OCI-LY3 (cell line): ENCODE data around the gene XRCC4.

Experiments
- EZH2phosphoT487 ChIP-seq: fragments of 200-600 bp; shearing (Covaris generic); IDR thresholded peaks from 2 replicates; pipeline ENCODE4 v1.6.1; 2018; ENCODE audit warnings: antibody characterized with exemption, mixed run types, low read depth
- TF ChIP-seq, protein P1 (sequence below): fragments of 200-600, 300-600 bp; sonication (generic); IDR thresholded peaks from 2 replicates; pipeline ENCODE4 v1.5.1; 2014; ENCODE audit warnings: antibody characterized with exemption, low read length, low read depth

DNA sequence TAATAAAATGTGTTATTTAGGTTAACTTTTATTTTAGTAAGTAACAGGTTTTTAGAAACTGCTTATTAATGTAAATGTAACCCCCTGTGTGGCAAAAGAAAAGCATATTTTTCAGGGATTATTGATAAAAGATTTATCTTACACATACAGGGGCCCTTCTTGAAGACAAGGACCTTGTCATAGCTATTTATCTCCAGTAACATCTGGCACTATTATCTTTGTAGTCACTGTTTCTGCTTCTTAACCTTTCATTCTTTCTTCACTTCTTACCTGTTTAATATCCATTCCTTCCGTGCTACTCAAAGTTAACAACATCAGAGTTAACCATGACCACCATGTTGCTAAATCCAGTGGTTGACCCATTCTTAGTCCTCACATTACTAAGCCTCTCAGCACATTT lies 276.4 kb downstream of the XRCC4 start:
- TF ChIP-seq, protein P1, sequence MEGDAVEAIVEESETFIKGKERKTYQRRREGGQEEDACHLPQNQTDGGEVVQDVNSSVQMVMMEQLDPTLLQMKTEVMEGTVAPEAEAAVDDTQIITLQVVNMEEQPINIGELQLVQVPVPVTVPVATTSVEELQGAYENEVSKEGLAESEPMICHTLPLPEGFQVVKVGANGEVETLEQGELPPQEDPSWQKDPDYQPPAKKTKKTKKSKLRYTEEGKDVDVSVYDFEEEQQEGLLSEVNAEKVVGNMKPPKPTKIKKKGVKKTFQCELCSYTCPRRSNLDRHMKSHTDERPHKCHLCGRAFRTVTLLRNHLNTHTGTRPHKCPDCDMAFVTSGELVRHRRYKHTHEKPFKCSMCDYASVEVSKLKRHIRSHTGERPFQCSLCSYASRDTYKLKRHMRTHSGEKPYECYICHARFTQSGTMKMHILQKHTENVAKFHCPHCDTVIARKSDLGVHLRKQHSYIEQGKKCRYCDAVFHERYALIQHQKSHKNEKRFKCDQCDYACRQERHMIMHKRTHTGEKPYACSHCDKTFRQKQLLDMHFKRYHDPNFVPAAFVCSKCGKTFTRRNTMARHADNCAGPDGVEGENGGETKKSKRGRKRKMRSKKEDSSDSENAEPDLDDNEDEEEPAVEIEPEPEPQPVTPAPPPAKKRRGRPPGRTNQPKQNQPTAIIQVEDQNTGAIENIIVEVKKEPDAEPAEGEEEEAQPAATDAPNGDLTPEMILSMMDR: no peak
- TF ChIP-seq EZH2phosphoT487: no peak
